Ovary (tissue), 3 donors: ENCODE measurements around the gene TLR6.

Experiments
- CTCF ChIP-seq, 3 donors: fragments of 450-650 bp in 2 of 3; fragments of 200-600 bp in 1 of 3; IDR thresholded peaks; one replicate each; pipeline versions ENCODE4 v1.5.1 to v1.8.0; 2016 to 2022; ENCODE audit warnings: antibody characterized with exemption in 3 of 3, mild to moderate bottlenecking in 1 of 3
- EP300 ChIP-seq: sonication (generic); formaldehyde crosslinking; IDR thresholded peaks from one replicate; pipeline ENCODE4 v1.6.1; 2017; ENCODE audit warnings: antibody characterized with exemption
- POLR2A ChIP-seq: fragments of 450-650 bp; IDR thresholded peaks from one replicate; pipeline ENCODE4 v1.6.1; 2017; ENCODE audit warnings: antibody characterized with exemption, mild to moderate bottlenecking, moderate library complexity
- donor health status: DM: no; HTN: no; CAD: no.

- TF ChIP-seq CTCF (IDR thresholded peaks at IDR 0.05) (no peak), POLR2A (no peak), EP300 (no peak)
These were observed 908 bp upstream of the TLR6 start for GRCh38 chr4:38857354-38858096.
